CMK (cell line): ENCODE measurements around the gene CNTNAP3B.
"Not testable (repeated sequence)": the region's sequence is repeated elsewhere in the genome, so short reads cannot be mapped to it uniquely, and the experiment has no call there.

ENCODE experiments used
- DNase-seq: peaks from one replicate; pipeline ENCODE4 v3.0.0-alpha.2; 2010; ENCODE audit warnings: low read depth

The CNTNAP3B gene

GRCh38 chr9:41977965-41978600, 151.1 kb downstream of the CNTNAP3B start:
- DNase-seq, result not testable (repeated sequence)

GRCh38 chr9:41974906-41975305, 154.3 kb downstream of the CNTNAP3B start:
- not testable (repeated sequence) for DNase-seq

DNA sequence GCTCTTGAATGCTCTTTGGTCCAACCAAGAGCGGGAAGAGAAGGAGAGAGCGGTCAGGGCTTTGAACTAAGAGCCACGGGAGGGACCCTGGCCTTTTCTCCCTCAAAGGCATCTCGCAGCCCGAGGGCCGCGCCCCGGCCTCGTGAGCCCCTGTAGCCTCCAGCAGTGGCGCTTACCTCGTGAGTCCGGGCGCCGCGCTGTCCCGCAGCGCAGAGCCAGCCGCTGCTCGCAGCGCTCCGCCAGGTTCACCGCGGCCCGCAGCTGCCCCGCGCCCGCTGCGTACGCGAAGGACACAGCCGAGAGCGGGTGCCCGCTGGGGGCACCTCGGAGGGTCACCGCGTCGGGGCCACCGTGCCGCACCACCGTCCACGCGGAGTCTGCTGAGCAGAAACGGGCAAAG, 176.2 kb downstream of the CNTNAP3B start:
- not testable (repeated sequence) for DNase-seq

- DNase-seq, result not testable (repeated sequence)
Measured at GRCh38 chr9:41941738-41942137, 187.5 kb downstream of the CNTNAP3B start.

DNA sequence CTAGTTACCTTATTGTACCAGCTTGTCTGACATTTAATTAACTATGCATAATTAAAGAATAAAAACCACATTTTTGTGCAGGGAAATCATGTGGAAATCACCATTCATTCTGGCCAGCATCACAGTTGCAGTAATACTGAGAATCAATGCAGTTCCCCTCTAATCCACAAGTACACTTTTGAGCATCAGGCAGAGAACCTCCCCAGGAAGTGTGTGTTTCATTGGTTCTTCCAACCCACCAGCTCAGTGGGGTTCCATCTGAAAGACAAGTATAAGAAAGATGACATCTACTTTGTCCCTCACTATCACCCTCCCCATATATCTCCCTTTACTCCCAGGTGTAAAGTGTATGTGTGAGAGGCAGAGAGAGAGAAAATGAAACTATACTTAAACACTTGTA, 191.1 kb downstream of the CNTNAP3B start:
- not testable (repeated sequence) for DNase-seq

DNA sequence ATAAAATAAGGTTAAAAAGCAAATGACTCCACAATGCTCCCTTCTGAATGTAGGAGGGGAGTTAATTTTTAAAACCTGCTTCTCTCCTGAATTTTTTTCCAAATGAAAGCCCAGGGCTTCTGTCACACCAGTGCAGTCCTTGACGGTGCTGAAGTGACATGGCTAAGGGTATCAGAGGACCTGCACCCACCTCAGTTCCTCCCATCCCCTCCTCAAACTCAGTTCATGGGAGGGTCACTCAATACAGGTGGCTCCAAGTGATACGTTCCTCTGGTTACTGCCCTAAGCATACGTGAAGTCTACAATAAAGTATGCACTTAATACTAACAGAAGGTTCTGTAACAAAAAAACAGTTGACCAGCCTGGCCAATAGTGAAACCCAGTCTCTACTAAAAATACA, 193.5 kb downstream of the CNTNAP3B start:
- not testable (repeated sequence) for DNase-seq

GRCh38 chr9:41929172-41929571, 200.1 kb downstream of the CNTNAP3B start:
- DNase-seq, result not testable (repeated sequence)

GRCh38 chr9:41917374-41917773, 211.9 kb downstream of the CNTNAP3B start:
- DNase-seq, result not testable (repeated sequence)

GRCh38 chr9:41905488-41905887, 223.7 kb downstream of the CNTNAP3B start:
- not testable (repeated sequence) for DNase-seq

DNA sequence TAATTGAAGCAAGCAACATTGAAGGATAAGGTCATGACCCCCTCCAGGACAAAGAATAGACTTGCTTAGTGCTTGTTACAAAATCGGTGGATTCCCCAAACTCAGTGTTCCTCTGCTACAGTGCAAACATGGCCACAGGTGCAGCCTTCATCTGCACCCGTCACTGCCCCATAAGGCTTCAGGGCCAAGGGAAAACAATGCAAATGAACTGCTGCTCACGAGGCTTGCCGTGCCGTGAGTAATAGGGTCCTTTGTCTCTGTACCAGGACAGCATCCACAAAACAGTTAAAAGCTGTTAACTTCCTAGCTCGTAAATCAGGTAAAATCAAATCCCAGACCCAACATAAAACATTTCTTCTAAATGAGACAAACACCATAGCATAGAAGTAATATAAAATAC, 226.5 kb downstream of the CNTNAP3B start:
- not testable (repeated sequence) for DNase-seq

DNA sequence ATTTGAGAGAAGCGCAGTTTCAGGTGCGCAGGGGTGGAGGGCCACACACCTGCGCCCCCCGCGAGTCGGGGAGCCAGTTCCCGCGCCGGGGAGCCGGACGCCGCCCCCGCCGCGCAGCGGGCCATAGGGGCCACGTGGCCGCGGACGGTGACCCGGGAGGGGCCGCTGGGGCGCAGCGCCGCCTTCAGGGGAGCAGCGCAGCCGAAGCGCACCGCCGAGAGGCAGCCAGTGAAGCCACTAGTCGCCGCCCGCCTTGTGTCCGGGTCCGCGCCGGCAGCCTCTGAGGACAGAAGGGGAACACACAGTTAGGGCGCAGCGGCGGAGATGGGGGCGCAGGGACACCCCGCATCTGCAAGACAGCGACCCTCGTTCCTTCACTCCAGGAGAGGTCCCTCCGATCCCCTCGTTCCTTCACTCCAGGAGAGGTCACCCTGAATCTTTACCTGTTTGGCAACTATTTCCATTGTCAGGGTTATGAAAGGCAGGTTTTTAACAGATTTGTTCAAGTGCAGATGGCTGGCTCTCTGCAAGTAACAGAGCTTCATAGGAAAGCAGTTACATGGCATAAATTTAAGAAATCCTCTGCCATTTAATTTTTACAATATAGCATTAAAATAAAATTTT, 230.4 kb downstream of the CNTNAP3B start:
- not testable (repeated sequence) for DNase-seq

DNA sequence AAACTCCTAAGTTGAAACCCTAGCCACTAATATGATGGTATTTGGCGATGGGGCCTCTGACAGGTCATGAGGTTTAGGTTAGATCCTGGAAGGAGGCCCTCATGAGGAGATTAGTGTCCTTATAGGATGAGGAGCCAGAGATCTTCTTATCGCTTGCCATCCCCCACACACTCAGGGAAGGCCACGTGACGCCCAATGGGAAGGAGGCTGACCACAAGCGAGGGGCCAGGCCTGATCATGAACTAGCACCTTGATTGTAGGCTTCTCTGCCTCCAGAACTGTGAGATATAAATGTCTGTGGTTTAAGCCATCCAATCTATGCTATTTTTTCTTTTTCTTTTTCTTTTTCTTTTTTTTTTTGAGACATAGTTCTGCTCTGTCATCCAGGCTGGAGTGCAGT, 254.7 kb downstream of the CNTNAP3B start:
- not testable (repeated sequence) for DNase-seq

- not testable (repeated sequence) for DNase-seq
Measured at GRCh38 chr9:41855422-41855821, 273.8 kb downstream of the CNTNAP3B start.

GRCh38 chr9:41851848-41852740, 277.1 kb downstream of the CNTNAP3B start:
- not testable (repeated sequence) for DNase-seq

GRCh38 chr9:41847829-41848228, 281.4 kb downstream of the CNTNAP3B start:
- not testable (repeated sequence) for DNase-seq
